NOMO-1 treated with dmso at 0.1 percent for 144 hours (cell line): ENCODE results near the gene PPM1L.

Experiments
- DNase-seq: peaks from one replicate; lab custom pipeline; 2025; ENCODE audit not compliant: unreplicated experiment; lab: John Stamatoyannopoulos, UW

Gene PPM1L

GRCh38 chr3:160842021-160843005 is 86.3 kb downstream of the PPM1L start:
- DNase-seq: no peak

- DNase-seq: no peak
Measured at GRCh38 chr3:160851629-160852210, 95.7 kb downstream of the PPM1L start.

- no peak for DNase-seq
Measured at GRCh38 chr3:160852856-160853255, 96.8 kb downstream of the PPM1L start.

GRCh38 chr3:160856450-160856849 is 100.4 kb downstream of the PPM1L start:
- no peak for DNase-seq

GRCh38 chr3:160857476-160858119 is 101.6 kb downstream of the PPM1L start:
- no peak for DNase-seq

- DNase-seq: no peak
Measured at GRCh38 chr3:160860346-160860745, 104.3 kb downstream of the PPM1L start.

GRCh38 chr3:160869825-160870224 is 113.8 kb downstream of the PPM1L start:
- DNase-seq: no peak

- no peak for DNase-seq
Measured at GRCh38 chr3:160870327-160870726, 114.3 kb downstream of the PPM1L start.

- DNase-seq: no peak
Measured at GRCh38 chr3:160874736-160875135, 118.7 kb downstream of the PPM1L start.

- DNase-seq: no peak
Measured at GRCh38 chr3:160876643-160877042, 120.6 kb downstream of the PPM1L start.

GRCh38 chr3:160879859-160880258 is 123.8 kb downstream of the PPM1L start:
- peak; percentile 21 for DNase-seq

GRCh38 chr3:160883373-160883772 is 127.3 kb downstream of the PPM1L start:
- no peak for DNase-seq

- no peak for DNase-seq
Measured at GRCh38 chr3:160885791-160886286, 129.8 kb downstream of the PPM1L start.

GRCh38 chr3:160886421-160886820 is 130.4 kb downstream of the PPM1L start:
- no peak for DNase-seq

- DNase-seq: no peak
Measured at GRCh38 chr3:160893207-160893606, 137.2 kb downstream of the PPM1L start.

GRCh38 chr3:160904691-160905090 is 148.7 kb downstream of the PPM1L start:
- no peak for DNase-seq

GRCh38 chr3:160906646-160907045 is 150.6 kb downstream of the PPM1L start:
- DNase-seq: no peak

GRCh38 chr3:160909917-160910316 is 153.9 kb downstream of the PPM1L start:
- DNase-seq: no peak

GRCh38 chr3:160911411-160911810 is 155.4 kb downstream of the PPM1L start:
- no peak for DNase-seq

- DNase-seq: no peak
Measured at GRCh38 chr3:160916472-160916871, 160.4 kb downstream of the PPM1L start.

GRCh38 chr3:160919942-160920341 is 163.9 kb downstream of the PPM1L start:
- no peak for DNase-seq
